IPS DF 6.9 (cell line): Measurements from ENCODE around the gene NAA60.
"Not testable (repeated sequence)": the region's sequence is repeated elsewhere in the genome, so short reads cannot be mapped to it uniquely, and the experiment has no call there.

ENCODE experiments used
- DNase-seq: peaks from one replicate; pipeline ENCODE4 v3.0.0-alpha.2; 2013; ENCODE audit warnings: low read depth, low spot score
- H3K27ac ChIP-seq: one replicate; pipeline ENCODE4 v1.5.1; 2013; ENCODE audit warnings: low read length, control low read depth
- H3K27me3 ChIP-seq: 2 replicates; pipeline ENCODE4 v1.6.1; 2013; ENCODE audit warnings: mild to moderate bottlenecking, low read length; ENCODE audit not compliant: control insufficient read depth, insufficient read depth
- H3K36me3 ChIP-seq: 2 replicates; pipeline ENCODE4 v1.6.1; 2013; ENCODE audit warnings: low read length; ENCODE audit not compliant: control insufficient read depth, insufficient read depth
- H3K4me1 ChIP-seq: 2 replicates; pipeline ENCODE4 v1.6.1; 2013; ENCODE audit warnings: low read length; ENCODE audit not compliant: control insufficient read depth, insufficient read depth
- H3K4me3 ChIP-seq: 2 replicates; pipeline ENCODE4 v1.5.1; 2013; ENCODE audit warnings: mild to moderate bottlenecking, low read length
- H3K9me3 ChIP-seq: 2 replicates; pipeline ENCODE4 v1.6.1; 2013; ENCODE audit warnings: low read length, inconsistent platforms; ENCODE audit not compliant: control insufficient read depth, insufficient read depth
- WGBS: extraction: QIAGEN DNeasy Blood & Tissue Kit; methylation state at CpG from one replicate; pipeline ENCODE4 v1.1.7; 2013; ENCODE audit warnings: mixed read lengths, missing lambda C conversion rate; ENCODE audit not compliant: insufficient read length, insufficient coverage; 5-methylcytosine and 5-hydroxymethylcytosine counted together

Gene NAA60

DNA sequence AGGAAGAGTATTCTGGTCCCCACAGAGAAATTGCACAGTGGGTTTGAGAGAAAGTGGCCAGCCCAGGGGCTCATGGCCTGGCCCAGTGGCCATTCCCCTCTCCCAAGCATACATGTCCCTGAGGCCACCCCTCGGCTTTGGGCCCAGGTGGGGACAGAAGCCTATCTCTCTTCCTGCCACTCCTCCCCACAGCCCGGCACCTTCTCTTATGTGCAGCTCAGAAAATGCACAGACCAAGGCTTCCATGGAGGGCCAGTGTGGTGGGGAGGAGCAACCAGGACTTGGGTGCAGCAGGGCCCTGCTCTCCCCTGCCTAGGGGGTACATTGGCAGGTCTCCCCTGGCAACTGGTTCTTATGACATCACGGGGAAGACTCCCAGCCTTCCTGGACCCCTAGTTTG is 51.7 kb downstream of the NAA60 start, which contains the start of gene C16orf90:
C16orf90 (minus strand) TSS at position 314 of the 400 bp plus-strand sequence; CDS start at position 246, 68 bp downstream.
- Histone ChIP-seq H3K36me3 (no peaks in the 10 kb centered on the region; the same call in 1 of the 2 replicates), H3K9me3 (no peaks in the 10 kb centered on the region), H3K4me1 (no peaks in the 10 kb centered on the region), H3K27ac (no peak within 1 kb of the TSS), H3K4me3 (no peak within 1 kb of the TSS; the same call in 1 of the 2 replicates), H3K27me3 (no peaks in the 10 kb centered on the region)
- no CpG with 5 or more reads among the region's 3 CpGs for WGBS
- no peak for DNase-seq

DNA sequence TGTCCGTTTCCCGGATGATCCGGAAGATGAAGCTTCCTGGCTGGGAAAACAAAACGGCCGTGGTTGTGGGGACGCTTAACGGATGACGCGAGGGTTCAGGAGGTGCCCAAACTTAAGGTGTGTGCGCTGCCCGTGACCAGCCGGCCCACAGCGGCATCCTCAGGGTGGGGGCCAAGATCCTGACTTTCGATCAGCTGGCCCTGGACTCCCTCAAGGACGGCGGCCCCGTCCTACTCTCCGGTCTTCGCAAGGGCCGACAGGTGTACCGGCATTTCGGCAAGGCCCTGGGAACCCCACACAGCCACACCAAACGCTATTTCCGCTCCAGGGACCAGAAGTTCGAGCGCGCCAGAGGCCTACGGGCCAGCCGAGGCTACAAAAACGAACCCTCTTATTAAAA is 52.9 kb downstream of the NAA60 start:
- no peaks in the 10 kb centered on the region for H3K27me3 ChIP-seq
- H3K9me3 ChIP-seq = no peaks in the 10 kb centered on the region
- no CpG with 5 or more reads among the region's 30 CpGs for WGBS
- no peaks in the 10 kb centered on the region for H3K4me1 ChIP-seq
- H3K27ac ChIP-seq = no peak overlapping the region
- no peak for DNase-seq
- H3K4me3 ChIP-seq = no peak overlapping the region
- H3K36me3 ChIP-seq = no peaks in the 10 kb centered on the region; the same call in 1 of the 2 replicates

DNA sequence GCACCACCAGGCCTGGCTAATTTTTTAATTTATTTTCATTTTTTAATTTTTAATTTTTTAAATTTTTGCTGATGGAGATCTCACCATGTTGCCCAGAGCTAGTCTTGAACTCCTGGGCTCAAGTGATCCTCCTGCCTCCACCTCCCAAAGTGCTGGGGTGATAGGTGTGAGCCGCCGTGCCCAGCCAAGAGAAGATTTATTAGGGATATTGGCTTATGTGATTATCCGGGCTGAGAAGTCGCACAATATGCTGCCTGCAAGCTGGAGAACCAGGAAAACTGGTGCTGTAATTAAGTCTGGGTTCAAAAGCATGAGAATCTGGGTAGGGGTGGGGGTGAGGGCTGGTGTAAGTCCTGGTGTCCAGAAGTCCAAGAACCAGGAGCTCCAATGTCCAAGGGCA is 54.3 kb downstream of the NAA60 start:
- Histone ChIP-seq H3K27me3 (no peaks in the 10 kb centered on the region), H3K4me3 (no peak overlapping the region), H3K36me3 (no peaks in the 10 kb centered on the region; the same call in 1 of the 2 replicates), H3K27ac (no peak overlapping the region), H3K9me3 (no peaks in the 10 kb centered on the region), H3K4me1 (no peaks in the 10 kb centered on the region)
- no peak for DNase-seq
- WGBS = no CpG with 5 or more reads among the region's 4 CpGs

DNA sequence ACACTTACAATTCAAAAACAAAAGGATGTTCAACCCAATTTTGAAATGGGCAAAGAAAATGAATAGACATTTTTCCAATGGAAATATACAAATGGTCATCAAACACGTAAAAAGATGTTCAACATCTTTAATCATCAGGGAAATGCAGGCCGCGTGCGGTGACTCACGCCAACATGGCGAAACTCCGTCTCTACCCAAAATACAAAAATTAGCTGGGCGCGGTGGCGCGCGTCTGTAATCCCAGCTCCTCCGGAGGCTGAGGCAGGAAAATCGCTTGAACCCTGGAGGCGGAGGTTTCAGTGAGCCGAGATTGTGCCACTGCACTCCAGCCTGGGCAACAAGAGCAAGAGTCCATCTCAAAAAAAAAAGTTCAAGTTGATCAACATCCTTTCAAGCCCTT is 55.5 kb downstream of the NAA60 start:
- no peak for DNase-seq

DNA sequence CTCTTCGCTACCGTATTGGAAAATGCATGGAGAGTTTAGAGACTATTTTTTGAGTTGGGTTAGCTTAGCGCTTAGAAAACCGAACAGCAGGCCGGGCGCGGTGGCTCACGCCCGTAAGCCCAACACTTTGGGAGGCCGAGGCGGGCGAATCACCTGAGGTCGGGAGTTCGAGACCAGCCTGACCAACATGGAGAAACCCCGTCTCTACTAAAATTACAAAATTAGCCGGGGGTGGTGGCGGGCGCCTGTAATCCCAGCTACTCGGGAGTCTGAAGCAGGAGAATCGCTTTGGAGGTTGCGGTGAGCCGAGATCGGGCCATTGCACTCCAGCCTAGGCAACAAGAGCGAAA is 57.9 kb downstream of the NAA60 start:
- not testable (repeated sequence) for DNase-seq, H3K27ac ChIP-seq, H3K9me3 ChIP-seq, H3K4me1 ChIP-seq, H3K27me3 ChIP-seq, H3K36me3 ChIP-seq
- peak overlapping the region; percentile 65; the same call in 1 of the 2 replicates for H3K4me3 ChIP-seq
- no CpG with 5 or more reads among the region's 24 CpGs for WGBS

More for the DNA sequence above, 55.5 kb downstream of the NAA60 start:
- WGBS = no CpG with 5 or more reads among the region's 16 CpGs
- Histone ChIP-seq H3K36me3 (no peaks in the 10 kb centered on the region; the same call in 1 of the 2 replicates), H3K9me3 (no peaks in the 10 kb centered on the region), H3K27ac (no peak overlapping the region), H3K4me1 (no peaks in the 10 kb centered on the region), H3K27me3 (no peaks in the 10 kb centered on the region), H3K4me3 (no peak overlapping the region)

DNA sequence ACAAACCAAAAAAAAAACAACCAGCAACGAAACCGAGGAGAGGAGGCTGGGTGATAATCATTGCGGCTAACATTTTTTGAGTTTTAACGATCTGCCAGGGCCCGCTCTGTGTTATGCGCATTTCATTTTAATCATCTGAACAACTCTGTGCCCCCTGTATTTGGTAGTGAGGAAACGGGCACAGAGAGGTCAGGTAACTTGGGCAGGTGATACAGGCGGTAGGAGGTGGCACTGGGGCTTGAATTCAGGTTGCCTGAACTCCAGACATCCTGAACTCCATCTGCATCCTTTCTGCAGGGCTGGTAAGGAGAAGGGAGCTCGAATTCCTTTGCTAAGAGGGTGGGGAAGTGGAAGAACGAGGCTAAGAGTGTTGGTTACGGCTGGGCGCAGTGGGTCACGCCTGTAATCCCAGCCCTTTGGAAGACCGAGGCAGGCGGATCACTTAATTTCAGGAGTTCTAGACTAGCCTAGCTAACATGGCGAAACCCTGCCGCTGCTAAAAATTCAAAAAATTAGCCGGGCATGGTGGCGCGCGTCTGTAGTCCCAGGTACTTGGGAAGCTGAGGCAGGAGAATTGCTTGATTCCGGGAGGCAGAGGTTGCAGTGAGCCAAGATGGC is 58.4 kb downstream of the NAA60 start:
- Histone ChIP-seq H3K9me3 (no peaks in the 10 kb centered on the region), H3K4me3 (peak overlapping the region; percentile 17; the same call in 1 of the 2 replicates), H3K27ac (no peak overlapping the region), H3K4me1 (no peaks in the 10 kb centered on the region), H3K27me3 (no peaks in the 10 kb centered on the region), H3K36me3 (no peaks in the 10 kb centered on the region)
- DNase-seq = no peak
- WGBS = no CpG with 5 or more reads among the region's 22 CpGs

DNA sequence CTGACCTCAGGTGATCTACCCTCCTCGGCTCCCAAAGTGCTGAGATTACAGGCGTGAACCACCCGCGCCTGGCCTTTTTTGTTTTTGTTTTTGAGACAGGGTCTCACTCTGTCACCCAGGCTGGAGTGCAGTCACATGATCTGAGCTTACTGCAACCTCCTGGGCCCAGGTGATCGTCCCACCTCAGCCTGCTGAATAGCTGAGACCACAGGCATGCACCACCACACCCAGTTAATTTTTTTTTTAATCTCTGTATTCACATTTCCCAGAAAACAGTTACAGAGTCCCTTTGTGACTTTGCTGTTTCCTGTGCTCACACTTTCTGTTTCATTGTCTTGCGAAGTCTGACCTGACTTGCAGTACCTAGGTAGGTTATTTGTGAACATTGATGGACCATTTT is 60.0 kb downstream of the NAA60 start:
- Histone ChIP-seq H3K9me3 (no peaks in the 10 kb centered on the region), H3K36me3 (no peaks in the 10 kb centered on the region), H3K27ac (no peak overlapping the region), H3K27me3 (no peaks in the 10 kb centered on the region), H3K4me1 (no peaks in the 10 kb centered on the region), H3K4me3 (no peak overlapping the region)
- no peak for DNase-seq
- WGBS = no CpG with 5 or more reads among the region's 6 CpGs

DNA sequence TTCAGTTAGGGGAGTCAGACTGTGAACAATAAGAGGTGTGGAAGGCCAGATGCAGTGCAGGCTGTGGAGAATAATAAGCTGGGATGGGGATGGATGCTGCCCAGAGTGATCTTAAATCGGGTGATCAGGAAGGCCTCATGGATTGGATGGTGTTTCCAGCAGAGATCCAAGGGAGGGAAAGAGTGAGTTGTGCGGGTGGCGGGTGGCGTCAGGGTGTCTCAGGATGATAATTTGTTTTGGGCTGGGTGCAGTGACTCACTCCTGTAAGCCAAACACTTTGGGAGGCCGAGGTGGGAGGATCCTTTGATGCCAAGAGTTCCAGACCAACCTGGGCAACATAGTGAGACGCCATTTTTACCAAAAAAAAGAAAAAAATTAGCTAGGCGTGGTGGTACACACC is 65.3 kb downstream of the NAA60 start:
- no CpG with 5 or more reads among the region's 7 CpGs for WGBS
- Histone ChIP-seq H3K9me3 (no peaks in the 10 kb centered on the region), H3K36me3 (peaks cover 2% of the 10 kb centered on the region; the same call in 1 of the 2 replicates), H3K4me3 (no peak overlapping the region), H3K27me3 (no peaks in the 10 kb centered on the region), H3K27ac (no peak overlapping the region), H3K4me1 (no peaks in the 10 kb centered on the region)
- DNase-seq = no peak

DNA sequence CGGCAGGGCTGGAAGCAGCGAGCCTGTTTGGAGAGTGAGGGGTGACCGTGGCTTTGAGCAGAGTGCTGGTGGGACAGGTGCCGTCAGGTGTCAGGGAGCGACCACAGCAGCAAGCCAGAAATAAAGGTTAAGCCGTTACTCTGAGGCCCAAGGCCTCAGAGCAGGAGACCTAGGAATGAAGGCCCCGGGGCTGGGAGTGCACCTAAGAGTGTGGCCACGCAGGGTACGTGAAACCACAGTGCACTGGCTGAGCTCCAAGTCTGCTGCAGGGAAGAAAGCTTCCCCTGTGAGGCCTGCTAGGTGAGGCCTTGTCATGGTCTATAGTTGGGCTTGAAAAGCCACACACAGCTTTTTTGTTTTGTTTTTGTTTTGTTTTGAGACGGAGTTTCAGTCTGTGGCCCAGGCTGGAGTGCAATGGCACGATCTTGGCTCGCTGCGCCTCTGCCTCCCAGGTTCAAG is 66.0 kb downstream of the NAA60 start:
- H3K9me3 ChIP-seq = no peaks in the 10 kb centered on the region
- no peak for DNase-seq
- WGBS = no CpG with 5 or more reads among the region's 13 CpGs
- no peaks in the 10 kb centered on the region for H3K27me3 ChIP-seq
- H3K4me1 ChIP-seq = no peaks in the 10 kb centered on the region
- peaks cover 5% of the 10 kb centered on the region for H3K36me3 ChIP-seq
- no peak overlapping the region for H3K27ac ChIP-seq
- H3K4me3 ChIP-seq = no peak overlapping the region

DNA sequence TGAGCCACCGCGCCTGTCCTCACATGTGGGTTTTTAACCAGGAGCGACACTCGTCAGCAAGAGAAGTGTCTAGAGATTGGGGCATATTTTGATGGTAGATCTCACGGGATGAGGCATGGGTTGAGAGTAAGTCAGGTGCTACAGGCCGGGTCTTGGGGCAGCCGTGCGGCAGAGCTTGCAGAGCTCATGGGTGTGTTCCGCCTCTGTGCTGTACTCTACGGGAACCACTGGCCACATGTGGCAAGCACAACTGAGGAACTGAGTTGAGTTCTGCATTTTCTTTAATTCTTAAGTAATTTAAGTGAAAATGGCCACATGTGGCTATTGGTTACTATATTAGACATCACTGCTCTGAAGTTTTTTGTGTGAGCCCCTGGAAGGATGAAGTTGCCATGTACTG is 66.9 kb downstream of the NAA60 start:
- Histone ChIP-seq H3K27ac (no peak overlapping the region), H3K9me3 (no peaks in the 10 kb centered on the region), H3K4me3 (no peak overlapping the region), H3K27me3 (no peaks in the 10 kb centered on the region), H3K4me1 (no peaks in the 10 kb centered on the region), H3K36me3 (peaks cover 5% of the 10 kb centered on the region)
- no CpG with 5 or more reads among the region's 10 CpGs for WGBS
- DNase-seq = no peak
